HFF-Myc (cell line): Measurements from ENCODE around the gene SPRR4.

Experiments used
- DNase-seq: peaks from one replicate; pipeline ENCODE4 v3.0.0-alpha.2; 2011; ENCODE audit warnings: low read depth; ENCODE audit errors: extremely low read depth
- H3K4me3 ChIP-seq: replicated peaks from 2 replicates; pipeline ENCODE4 v1.5.1; 2011; ENCODE audit warnings: low read depth, mild to moderate bottlenecking, control low read depth, low read length
- CTCF ChIP-seq: IDR thresholded peaks from 2 replicates; pipeline ENCODE4 v1.5.1; 2012; ENCODE audit warnings: mild to moderate bottlenecking, low read depth, low read length, control low read depth; ENCODE audit errors: missing control alignments

SPRR4 gene

GRCh38 chr1:152972196-152972886 lies 1.9 kb downstream of the SPRR4 start:
- no peak overlapping the region for H3K4me3 ChIP-seq
- DNase-seq: no peak
- no peak for TF ChIP-seq CTCF

GRCh38 chr1:152976688-152977087 lies 6.2 kb downstream of the SPRR4 start:
- no peak for TF ChIP-seq CTCF
- DNase-seq: no peak
- no peak overlapping the region for H3K4me3 ChIP-seq

- no peak overlapping the region for H3K4me3 ChIP-seq
- TF ChIP-seq CTCF: no peak
- DNase-seq: no peak
These were observed 7.2 kb downstream of the SPRR4 start for GRCh38 chr1:152977614-152978013.

GRCh38 chr1:152980676-152981075 lies 10.2 kb downstream of the SPRR4 start:
- DNase-seq: no peak
- H3K4me3 ChIP-seq: no peak overlapping the region
- TF ChIP-seq CTCF: no peak

- H3K4me3 ChIP-seq: no peak overlapping the region
- no peak for DNase-seq
- TF ChIP-seq CTCF: no peak
These were observed 10.9 kb downstream of the SPRR4 start for GRCh38 chr1:152981146-152981871.

GRCh38 chr1:152982076-152982475 lies 11.6 kb downstream of the SPRR4 start:
- TF ChIP-seq CTCF: no peak
- no peak for DNase-seq
- no peak overlapping the region for H3K4me3 ChIP-seq
